Inflammatory macrophage (primary cell): ENCODE measurements around the gene RAMP3.
"Not testable (repeated sequence)": the region's sequence is repeated elsewhere in the genome, so short reads cannot be mapped to it uniquely, and the experiment has no call there.

Experiments
- DNase-seq, 2 donors: peaks; one replicate each; pipeline ENCODE4 v3.0.0-alpha.2; 2020 to 2022

The RAMP3 gene

DNA sequence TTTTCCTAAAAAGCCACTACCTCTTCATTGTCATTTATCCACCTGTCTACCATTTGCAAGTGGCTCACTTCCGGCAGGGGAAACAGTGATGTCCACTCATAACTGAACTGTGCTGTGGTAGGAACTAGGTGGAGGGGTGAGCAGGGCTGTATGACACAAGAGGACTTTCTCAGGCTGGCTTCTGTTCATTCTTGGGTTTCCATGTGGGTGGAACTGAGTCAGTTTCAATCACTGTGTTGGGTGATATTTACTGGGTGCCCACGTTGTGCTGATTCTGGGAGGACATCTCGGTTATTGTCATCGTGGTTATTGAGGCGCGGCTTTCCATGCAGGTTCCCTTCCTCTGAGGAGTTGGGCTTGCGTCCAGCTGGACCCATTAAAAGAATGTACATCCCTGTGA, 38.8 kb downstream of the RAMP3 start:
- peak in 1 of 2 donors; percentile 25 for DNase-seq

DNA sequence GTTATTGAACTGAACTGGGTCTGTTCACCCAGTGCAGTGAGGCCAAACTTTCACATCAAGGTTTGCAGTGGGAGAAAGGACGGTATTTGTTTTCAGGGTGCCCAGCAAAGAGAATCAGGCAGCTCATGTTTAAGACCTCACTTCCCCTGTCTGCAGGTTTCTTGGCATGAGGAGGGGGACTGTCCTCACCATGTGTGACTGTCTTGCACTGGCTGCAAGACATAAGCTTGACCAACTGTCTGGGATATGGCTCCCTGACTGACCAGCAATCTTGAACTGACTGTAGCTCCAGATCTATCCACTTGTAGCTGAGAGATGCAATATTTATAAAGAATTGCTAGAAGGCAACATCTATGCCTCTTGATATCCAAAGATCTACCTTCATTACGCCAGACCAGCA, 39.9 kb downstream of the RAMP3 start:
- DNase-seq = no peak

GRCh38 chr7:45198986-45199385, 41.4 kb downstream of the RAMP3 start:
- no peak for DNase-seq

GRCh38 chr7:45199506-45199905, 41.9 kb downstream of the RAMP3 start:
- no peak for DNase-seq

GRCh38 chr7:45202625-45203024, 45.0 kb downstream of the RAMP3 start:
- DNase-seq = no peak

GRCh38 chr7:45203036-45203435, 45.4 kb downstream of the RAMP3 start:
- no peak for DNase-seq

- no peak for DNase-seq
These were observed 45.9 kb downstream of the RAMP3 start for GRCh38 chr7:45203459-45203858.

- no peak for DNase-seq
These were observed 46.4 kb downstream of the RAMP3 start for GRCh38 chr7:45203936-45204445.

GRCh38 chr7:45206266-45206665, 48.7 kb downstream of the RAMP3 start:
- not testable (repeated sequence) for DNase-seq

DNA sequence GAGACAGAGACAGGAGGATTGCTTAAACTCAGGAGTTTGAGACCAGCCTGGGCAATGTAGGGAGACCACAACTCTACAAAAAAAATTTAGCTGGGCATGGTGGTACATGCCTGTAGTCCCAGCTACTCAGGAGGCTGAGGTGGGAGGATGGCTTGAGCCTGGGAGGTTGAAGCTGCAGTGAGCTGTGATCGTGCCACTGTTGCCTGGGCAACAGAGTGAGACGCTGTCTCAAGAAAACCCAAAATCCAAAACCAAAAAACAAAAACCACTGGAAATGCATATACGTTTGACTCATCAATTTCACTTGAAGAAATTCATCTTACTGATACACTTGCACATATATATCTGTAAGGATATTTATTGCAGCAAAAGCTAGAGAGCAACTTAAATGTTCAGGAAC, 52.3 kb downstream of the RAMP3 start:
- not testable (repeated sequence) for DNase-seq

- DNase-seq = no peak
These were observed 53.5 kb downstream of the RAMP3 start for GRCh38 chr7:45211066-45211465.

- DNase-seq = no peak
These were observed 54.4 kb downstream of the RAMP3 start for GRCh38 chr7:45211958-45212357.

GRCh38 chr7:45212606-45213005, 55.0 kb downstream of the RAMP3 start:
- DNase-seq = no peak

GRCh38 chr7:45215601-45216062, 58.0 kb downstream of the RAMP3 start:
- DNase-seq = no peak

DNA sequence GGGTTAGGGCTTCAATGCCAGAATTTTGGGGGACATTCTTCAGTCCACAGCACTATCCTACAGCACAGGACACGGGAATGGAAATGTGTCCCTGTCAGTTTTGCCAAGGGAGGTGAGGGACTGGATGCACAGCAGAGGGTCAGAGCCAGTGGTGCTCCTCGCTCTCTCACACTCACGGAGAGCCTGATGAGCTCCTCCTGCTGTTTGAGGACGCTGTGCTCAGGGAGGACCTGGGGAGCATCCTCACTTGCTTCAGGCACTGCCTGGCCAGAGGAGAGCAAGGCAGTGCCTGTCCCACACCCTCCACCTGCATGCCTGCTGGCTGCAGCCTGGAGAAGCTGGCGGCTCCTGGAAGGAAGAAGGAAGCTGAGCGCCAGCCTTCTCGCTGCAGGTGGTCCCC, 58.6 kb downstream of the RAMP3 start:
- no peak for DNase-seq

- DNase-seq = no peak
These were observed 59.1 kb downstream of the RAMP3 start for GRCh38 chr7:45216622-45217165.

- no peak for DNase-seq
These were observed 59.8 kb downstream of the RAMP3 start for GRCh38 chr7:45217358-45217757.

GRCh38 chr7:45219130-45219529, 61.5 kb downstream of the RAMP3 start:
- DNase-seq = no peak

GRCh38 chr7:45219801-45220435, 62.3 kb downstream of the RAMP3 start:
- DNase-seq = no peak

GRCh38 chr7:45220846-45221618, 63.4 kb downstream of the RAMP3 start:
- DNase-seq = no peak

DNA sequence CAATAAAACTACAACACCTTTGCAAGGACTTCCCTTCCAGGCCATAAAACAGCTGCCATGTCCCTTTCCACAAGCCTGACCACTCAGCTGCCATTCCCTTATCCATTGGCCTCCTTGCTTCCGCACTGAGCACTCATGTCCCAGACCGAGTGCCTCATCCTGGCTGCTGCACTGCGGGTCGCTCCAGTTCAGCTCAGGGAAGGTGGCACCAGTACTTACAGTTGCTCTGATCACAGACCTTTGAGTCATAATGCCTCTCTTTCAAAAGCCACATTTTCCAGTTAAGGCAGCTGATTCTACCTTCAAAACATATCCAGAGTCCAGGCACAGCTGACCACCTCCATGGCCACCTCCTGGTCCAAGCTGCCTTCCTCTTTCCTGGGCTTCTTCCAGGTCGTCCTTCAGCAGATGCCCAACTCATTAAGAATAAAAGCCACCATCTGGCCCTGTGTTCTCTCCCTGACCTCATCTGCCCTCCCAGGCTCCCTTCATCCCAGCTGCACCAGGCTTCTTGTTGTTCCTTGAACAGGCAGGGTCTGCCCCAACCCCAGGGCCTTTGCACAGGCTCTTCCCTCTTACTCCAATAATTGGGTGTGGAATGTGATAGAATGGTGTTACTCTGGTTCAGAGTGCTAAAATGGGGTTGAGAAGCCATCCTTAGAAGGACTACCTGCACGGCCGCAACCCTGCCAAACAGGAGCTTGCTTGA, 64.5 kb downstream of the RAMP3 start:
- no peak for DNase-seq

- DNase-seq = no peak
These were observed 65.5 kb downstream of the RAMP3 start for GRCh38 chr7:45223078-45223477.
